Esophagus mucosa (tissue), 1 donor: Measurements from ENCODE around the gene KCNJ10. TPM values are rescaled to one million over a fixed set of nuclear protein-coding genes. Genes with fewer than 3 reads are reported as not detected.
A peak's percentile ranks its signal among the peaks of the same experiment; 100 is the strongest.

Experiments
- ATAC-seq: fragments of 200-7000 bp; cut with Tn5 transposase; one replicate; pipeline ENCODE4 v1.9.1; 2020
- total RNA-seq: library from RNA; stranded (reverse); gene quantifications from one replicate; pipeline ENCODE4 v1.2.4, GENCODE V29; 2023
- donor health status: DM: yes; HTN: yes; CAD: no.

Gene KCNJ10
- total RNA-seq, 1 donor from 2014 or later: not detected

DNA sequence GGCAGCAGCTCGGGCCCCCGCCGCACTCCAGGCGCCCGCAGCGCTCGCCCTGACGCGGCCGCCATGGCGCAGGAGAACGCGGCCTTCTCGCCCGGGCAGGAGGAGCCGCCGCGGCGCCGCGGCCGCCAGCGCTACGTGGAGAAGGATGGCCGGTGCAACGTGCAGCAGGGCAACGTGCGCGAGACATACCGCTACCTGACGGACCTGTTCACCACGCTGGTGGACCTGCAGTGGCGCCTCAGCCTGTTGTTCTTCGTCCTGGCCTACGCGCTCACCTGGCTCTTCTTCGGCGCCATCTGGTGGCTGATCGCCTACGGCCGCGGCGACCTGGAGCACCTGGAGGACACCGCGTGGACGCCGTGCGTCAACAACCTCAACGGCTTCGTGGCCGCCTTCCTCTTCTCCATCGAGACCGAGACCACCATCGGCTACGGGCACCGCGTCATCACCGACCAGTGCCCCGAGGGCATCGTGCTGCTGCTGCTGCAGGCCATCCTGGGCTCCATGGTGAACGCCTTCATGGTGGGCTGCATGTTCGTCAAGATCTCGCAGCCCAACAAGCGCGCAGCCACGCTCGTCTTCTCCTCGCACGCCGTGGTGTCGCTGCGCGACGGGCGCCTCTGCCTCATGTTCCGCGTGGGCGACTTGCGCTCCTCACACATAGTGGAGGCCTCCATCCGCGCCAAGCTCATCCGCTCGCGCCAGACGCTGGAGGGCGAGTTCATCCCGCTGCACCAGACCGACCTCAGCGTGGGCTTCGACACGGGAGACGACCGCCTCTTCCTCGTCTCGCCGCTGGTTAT lies 14.2 kb upstream of the KCNJ10 start:
- peak; percentile 94 for ATAC-seq

DNA sequence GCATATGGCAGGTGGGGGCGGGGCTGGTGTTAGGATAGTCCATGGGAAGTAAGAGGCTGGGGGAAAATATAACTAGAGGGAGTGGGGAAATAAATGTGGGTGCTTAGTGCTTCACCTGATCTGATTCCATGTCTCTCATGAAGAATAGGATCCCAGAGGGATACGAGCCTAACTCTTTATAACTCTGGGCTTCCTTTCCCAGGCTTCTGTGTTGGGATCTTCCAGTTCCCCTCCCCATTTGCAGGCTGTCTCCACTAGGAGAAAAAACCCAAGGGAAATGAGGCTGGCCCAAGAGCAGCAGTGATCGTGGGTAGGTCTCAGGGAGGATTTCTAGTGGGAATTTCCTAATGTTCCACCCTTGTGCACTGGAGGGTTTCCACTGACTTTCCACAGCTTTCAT lies 13.0 kb upstream of the KCNJ10 start:
- ATAC-seq: no peak

DNA sequence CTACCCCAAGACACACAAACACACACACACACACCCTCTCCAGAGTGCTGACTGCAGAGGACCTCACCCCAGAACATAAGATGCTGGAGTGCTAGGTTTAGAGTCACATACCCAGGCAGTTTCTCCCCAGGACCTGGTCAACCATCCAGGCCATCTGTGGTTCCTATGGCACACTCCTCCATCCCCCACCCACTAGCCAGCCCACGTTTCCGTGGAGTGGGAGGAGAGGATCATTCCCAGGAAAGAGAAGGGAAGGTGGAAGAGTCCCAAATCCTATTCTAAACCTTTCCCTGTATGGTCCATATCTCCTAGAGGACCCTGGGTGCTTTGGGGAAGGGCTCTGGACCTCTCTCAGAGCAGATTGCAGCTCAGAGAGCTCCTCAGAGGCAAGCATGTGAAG lies 12.5 kb upstream of the KCNJ10 start:
- ATAC-seq: no peak

DNA sequence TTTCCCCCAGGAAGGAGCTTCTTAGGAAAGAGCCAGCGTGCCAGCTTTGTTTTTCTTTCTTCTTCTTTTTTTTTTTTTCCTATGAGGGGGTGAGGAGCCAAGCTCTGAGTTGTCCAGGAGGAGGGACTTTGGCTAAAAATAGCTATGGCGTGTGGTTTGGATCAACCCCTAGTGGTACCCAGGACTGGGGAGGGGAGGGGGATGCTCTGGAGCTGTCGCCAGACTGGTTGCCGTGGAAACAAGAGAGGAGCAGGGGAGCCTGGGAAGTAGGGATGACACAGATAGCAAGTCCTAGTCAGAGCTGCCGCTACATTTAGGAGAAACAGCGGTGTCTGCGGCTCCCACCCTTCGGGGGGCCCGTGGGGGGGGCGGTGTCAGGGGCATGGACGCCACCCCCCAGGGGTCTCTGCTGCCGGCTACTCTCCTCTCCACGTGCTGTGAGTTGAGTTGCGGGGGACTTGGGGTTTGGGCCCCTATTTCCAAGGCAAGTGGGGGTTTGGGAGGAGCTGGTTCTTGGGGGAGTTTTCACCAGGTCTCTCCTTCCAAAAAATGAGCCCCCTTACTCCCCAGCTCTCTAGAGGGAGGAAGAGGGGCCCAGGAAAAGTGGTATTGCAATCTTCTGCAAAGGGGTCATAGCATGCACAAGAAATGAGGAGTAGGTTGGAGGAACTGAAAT lies 11.4 kb upstream of the KCNJ10 start, which contains the start of gene KCNJ9:
KCNJ9 (plus strand) TSS at position 278 of the 676 bp plus-strand sequence. CDS start 2,493 bp downstream, outside the sequence.
- no peak for ATAC-seq

DNA sequence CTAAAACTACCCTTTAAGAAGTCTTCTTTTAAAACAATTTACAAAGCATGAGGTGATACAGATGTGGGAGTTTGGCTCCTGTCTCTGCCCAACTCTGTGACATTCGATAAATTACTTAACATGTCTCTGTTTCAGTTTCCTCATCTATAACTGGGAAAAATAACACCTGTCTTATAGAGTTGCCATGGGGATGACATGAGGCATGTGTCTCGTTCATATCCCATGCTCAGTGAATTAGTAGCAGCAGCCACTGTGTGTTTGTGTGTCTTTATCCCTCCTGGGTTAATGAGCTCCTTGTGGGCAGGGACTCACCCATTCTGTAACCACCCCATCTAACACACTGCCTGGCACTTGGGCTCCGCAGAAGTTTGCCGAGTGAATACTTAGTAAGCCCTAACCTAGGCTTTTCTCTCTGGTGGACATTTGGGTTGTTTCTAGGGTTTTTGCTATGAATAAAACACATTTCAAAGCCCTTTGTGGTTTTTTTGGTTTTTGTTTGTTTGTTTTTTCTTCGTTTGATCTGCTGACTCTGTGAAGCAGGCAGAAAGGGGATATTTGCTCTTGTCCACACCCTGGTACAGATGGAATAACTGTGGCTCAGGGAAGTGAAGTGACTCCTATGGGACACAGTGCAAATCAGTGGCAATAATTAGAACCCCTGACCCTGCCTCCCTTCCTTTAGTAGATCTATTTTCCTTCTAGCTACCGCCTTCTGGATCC lies 10.6 kb upstream of the KCNJ10 start:
- no peak for ATAC-seq

DNA sequence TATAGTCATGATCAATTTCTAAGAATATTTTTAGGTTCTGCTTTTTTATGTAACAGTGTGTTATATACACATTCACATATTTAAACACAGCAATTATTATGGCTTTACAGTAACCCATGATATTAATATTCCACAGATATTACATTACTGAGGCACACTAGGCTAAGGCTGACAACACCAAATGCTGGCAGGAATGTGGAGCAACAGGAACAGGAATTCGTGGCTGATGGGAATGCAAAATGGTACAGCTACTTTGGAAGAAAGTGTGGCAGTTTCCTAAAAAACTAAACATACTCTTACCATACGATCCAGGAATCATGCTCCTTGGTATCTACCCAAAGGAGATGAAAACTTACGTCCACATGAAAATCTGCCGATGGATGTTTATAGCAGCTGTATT lies 9.5 kb upstream of the KCNJ10 start:
- no peak for ATAC-seq

DNA sequence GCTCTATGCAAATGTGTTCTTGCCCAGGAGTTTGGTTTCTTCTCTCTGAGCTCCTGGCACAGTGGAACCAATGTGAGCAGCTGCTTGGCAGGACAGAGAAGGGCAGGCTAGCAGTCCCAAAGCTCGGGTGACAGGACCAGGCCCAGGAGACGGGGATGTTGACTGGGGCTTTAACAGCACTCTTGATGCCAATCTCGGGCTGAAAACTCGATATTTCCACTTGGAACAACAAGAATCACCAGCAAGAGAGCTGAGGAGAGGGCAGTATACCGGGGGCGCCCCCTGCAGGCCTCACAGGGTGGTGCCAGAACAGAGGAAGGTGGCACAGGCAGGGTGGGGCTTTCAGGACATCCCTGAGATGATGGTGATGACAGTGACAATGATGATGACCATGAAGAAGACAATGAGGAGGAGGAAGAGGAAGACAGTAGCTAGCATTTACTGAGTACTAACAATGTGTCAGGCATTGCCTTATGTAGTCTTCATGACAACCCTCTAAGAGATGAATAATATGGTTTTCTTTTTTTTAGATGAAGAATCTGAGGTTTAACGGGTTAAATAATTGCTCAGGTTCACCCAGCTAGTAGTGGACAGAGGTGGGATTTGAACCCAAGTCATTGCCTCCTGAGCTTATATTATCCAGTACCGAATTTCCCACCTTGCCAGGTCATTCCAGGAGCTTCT lies 8.7 kb upstream of the KCNJ10 start:
- peak; percentile 73 for ATAC-seq

DNA sequence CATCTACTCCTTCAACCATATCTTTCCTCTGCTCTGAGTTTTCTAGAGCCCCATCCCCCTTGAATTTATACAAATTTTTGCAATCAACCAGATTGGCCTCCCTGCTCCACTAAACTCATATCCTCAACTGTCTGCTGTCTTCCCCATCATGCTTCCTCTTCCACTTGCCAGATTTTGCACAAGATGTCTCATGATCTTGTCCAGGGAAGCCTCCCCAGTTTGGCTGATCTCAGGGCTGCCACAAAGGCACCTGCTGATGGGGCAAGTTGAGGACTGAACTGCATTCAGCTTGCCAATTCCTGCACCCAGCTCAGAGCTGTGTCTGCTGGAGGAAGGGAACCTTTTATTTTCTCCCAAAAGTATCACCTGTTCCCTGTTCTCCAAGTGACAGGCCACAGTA lies 7.5 kb upstream of the KCNJ10 start:
- ATAC-seq: no peak

DNA sequence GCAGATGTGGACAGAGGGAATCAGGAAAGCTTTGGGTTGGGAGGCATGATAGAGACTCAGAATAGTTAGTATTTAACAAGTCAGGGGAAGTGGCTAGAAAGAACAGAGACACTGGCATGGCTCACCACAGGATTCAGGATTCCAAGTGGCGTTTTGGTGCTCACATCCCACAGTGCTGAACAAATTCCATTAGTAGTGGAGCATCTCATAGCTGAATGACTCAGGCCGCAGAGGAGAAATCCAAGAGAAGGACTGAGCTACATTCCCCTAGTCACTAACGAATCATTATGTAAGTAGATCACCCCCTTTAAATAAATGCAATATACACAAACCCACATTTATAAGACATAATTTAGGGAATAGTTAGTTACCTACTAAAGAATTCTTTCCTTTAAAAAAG lies 6.3 kb upstream of the KCNJ10 start:
- no peak for ATAC-seq

DNA sequence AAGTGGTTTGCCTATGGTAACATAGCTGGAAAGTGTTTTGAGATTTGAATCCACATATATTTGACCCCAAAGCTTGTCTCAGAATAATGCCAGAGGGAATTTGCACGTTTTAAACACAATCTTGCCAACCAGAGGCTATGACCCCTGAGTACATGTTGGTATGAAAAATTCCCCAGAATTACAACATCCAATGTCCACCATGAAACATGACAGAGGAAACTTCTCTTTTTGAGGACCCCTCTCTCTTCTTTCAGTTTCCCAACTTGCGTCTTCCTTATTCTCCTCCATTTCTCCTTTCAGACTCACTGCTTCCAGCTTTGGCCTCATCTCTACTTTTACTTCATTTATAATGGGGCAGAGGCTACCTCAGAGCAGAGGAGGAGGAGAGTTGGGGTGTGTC lies 5.9 kb upstream of the KCNJ10 start:
- no peak for ATAC-seq

DNA sequence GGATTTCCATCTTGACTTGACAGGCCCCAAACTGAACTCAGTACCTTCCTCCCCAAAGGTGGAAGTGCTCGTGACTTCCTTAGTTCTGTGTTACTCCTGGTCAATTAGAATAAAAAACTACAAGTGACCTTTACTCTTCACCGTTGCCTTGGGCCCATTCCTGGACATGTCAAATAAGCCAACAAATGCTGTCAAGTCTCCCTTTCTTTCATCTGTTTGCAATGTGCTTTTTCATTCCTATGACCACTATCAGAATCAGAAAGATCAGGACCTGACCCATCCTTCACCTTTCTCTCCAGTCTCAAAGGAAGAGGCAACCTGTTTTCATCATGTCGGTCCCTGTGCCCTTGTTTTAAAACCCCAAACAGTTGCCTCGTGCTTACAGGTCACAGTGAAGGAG lies 4.9 kb upstream of the KCNJ10 start:
- ATAC-seq: no peak

DNA sequence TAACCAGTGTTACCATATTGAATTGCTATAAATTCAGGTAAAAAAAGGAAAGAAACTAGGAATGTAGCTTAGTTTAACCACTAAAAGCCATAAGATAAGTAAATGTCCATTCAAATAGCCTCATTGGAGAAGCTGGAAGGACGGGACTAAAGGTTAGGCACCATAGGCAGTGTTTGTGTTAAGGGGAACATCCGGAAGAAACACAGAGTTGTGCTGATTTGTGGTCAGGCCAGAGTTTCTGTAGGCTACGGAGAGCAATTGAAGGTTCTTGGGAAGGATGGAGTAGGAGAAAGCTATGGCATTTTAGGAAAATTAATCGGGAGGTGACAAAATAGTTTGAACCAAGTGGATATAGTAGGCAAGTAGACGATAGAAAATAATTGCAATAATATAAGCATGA lies 1.3 kb upstream of the KCNJ10 start:
- no peak for ATAC-seq

DNA sequence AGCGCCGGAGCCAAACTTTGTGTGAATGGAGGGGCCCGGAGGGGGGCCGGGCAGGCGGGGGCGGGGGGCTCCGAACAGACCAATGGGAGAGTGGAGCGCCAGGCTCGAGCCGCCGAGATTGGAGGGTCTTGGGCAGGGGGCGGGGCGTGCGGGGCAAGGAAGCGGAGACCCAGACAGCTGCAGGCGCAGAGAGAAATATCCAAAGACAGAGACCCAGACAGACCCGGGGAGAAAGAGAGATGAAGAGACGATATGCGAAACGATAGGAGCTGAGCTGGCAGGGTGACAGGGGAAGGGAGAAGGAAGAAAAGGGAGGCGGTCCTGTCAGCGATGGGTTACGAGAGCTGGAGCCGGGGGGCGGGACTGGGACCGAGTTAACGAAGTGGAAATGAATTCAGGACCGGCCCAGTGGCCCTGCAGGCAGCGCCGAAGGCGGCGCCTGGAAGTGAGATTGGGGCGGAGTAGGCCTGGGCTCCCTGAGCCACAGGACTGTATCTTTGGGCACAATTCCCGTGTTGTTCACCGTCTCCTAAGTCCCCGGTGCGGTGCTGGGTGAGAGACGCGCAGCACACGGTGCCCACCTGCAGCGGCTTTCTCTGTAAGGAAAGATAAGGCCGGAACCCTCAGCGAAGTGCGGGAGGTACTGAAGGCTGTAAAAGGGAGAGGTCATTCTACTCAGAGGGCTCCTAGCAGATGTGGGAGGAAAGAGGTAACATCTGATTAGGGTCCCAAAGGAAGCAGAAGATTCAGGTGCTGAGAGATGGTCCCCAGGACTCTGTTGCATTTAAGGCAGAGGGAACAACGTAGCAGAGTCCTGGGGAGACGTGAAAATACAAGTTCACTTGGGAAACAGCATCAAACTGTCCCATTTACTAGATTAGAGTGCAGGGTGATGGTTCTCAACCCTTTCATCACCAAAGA lies 543 bp upstream of the KCNJ10 start:
- ATAC-seq: peak; percentile 56

DNA sequence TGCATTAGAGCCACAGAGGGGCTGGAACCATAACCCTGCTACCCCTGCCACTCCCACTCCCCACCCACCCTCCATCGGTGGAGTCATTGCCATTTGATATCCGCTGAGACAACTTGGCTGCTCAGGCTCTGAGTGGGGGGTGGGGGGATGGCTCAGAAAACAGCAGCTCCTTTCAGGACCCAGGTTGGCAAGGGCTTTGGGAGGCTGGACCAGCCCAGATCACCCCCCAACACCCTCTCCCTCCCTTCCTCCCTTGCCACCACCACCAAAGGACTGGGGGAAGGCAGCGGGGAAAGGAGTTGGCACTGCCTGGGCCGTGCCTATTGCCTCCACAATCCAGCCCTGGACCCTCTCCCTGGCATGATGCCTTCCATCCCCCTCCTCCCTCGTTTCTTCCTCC lies 1.7 kb downstream of the KCNJ10 start:
- no peak for ATAC-seq

DNA sequence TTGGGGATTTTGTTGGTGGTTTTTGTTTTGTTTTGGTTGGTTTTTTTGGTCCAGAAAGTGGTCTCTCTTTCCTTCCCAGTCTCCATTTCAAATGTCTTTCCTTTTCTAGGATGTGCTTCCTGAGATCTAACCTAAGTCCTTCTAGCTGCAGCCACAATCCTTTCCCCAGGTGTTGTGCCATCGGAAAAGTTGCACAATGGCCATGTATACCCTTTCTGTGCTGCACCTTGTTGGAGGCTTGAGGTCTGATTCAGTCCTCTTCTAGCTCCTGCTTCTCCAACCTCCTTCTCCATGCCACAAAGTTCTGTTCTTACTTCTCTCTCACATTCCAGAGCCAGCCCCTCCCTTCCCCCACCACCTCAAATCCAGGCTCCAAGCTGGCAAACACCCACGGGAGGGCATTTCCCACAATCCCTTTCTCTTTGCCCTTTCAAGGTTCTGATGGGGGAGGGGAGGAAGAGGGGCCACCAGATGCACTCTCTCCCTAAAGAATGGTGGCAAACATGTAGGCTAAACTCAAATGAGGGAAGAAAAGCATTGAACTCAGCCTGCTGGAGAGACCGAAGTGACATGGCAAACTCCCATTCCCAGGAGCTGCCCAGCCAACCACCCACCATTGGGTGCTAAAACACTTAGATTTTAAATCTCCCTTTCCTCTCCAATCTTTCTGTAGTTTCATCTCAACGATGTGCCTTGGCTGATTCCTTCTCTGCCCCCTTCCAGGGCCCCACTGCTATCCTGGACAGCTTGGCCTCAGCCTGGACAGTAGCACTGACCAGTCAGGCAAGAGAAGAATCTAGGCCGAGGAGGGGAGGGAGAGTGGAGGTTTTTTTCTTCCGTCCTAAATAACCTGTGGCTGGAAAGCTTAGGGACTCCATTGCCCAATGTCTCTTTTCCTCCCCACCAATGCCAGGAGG lies 2.9 kb downstream of the KCNJ10 start:
- ATAC-seq: no peak

DNA sequence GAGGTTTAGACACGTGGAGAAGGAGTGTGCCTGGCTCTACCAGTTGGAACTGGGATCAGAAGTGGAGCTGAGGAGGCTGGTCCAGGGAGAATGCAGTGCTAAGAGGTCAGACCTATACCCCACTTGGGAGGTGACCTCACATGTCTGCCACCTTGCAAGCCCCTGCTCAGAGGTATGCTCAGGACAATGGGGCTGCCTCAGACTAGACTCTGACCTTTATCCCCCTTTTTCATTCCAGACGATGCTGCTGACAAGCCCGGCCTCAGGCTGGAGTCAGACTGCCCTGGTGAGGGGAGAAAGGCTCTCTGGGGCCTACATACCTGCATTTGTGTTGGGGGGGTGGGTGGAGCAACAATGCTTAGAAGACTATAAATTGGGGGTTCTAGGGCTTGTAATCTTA lies 5.2 kb downstream of the KCNJ10 start:
- ATAC-seq: no peak

DNA sequence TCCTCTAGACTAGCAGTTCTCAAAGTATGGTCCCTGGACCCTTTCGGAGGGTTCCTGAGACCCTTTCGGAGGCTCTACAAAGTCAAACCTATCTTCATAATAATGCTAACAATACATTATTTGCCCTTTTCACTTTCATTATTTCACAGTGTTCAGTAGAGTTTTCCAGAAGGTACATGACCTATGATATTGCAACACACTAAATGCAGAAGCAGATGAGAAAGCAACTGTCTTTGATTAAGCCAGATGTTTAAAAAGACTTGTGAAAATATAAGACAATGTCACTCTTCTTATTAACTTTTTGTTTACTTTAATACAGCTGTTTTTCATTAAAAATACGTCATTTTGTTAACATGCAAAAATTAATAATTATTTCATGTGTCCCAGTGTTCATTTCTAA lies 5.8 kb downstream of the KCNJ10 start:
- no peak for ATAC-seq

DNA sequence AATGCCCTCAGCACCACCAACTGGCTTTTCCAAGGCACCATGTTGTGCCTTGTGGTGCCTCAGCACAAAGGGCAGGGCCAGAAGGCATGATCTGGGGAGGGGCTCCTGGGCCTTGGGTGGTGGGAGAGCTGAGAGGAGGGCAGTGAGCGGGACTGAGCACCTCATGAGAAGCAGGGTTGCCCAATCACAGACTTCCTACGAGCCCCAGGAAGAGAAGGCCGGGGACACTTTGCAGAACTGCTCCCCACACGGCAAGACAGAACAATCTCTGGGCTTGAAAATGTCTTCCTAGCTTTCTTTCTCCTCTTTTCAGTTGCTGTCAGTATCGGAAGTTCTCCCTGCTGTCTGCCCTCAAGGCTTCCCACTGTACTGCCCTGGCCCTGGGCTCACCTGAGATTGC lies 6.8 kb downstream of the KCNJ10 start:
- ATAC-seq: no peak

DNA sequence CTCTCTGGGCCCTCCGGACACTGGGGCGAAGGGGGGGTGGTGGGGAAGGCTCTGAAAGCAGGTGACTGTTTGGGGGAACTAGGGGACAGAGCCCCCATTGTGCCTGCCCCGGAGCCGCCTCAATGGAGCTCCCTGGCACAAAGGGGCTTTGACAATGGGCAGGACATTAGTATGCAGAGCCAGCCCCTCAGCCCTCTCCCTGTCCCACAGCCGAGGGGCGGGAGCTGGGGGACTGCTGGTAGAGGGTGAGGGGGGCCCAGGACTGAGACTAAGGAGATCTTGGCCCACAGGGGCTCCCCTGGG lies 7.8 kb downstream of the KCNJ10 start:
- no peak for ATAC-seq

DNA sequence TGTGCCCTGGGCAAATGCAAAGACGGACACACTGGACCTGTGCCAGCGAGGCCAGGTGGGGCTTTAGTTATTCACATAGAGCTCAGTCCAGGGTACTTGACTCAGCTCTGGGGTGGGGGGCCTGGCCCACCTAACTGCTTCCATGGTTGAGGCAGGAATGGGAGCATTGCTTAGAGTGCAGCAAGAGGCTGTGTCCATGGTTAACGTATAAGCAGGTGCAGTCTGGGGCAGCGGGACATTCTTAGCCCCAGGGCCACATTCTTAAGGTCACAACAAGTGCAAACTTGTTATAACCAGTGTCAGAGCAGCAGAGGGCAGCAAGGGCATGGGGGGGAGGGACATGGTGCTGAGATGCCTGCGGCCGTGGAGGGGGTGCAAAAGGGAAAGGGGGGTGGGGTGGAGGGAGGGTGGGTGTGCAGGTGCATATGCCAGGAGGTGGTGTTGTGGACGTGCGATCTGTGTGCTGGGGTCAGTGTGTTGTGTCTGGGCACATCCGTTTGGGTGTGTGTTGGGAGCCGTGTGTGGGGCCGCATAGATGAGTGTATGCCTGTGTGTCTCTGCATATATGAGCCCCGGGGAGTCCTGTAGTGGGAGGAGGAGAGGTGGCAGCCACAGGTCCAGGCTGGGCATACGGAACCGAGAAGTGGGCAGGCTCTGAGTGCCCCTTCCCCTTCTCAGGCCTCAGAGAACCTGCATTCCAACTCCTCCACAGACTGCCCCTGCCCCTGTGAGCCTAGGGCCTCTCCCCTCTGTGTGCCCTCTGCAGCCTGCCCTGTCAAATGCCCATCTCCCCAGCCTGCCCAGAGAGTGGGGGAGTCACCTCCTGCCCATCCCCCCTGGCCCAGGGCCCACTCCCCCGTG lies 8.4 kb downstream of the KCNJ10 start:
- ATAC-seq: peak; percentile 24
